K562 (cell line): Measurements from ENCODE around the gene CDC26. TPM values are rescaled to one million over a fixed set of nuclear protein-coding genes. Genes with fewer than 3 reads are reported as not detected.

Experiments
- CBFA2T2 ChIP-seq: fragments of 450-650 bp; conservative IDR thresholded peaks from 2 replicates; pipeline ENCODE4 v1.6.1; 2017; ENCODE audit warnings: mild to moderate bottlenecking
- FOXK1 ChIP-seq: sonication (generic); formaldehyde crosslinking; IDR thresholded peaks from 2 replicates; pipeline ENCODE4 v1.8.0; 2022; ENCODE audit warnings: missing genetic modification reagents, mild to moderate bottlenecking, borderline replicate concordance
- SLC30A9 ChIP-seq: fragments of 250-450 bp; sonication (Bioruptor Pico); IDR thresholded peaks from 2 replicates; pipeline ENCODE4 v1.8.0; 2022; ENCODE audit warnings: mild to moderate bottlenecking, moderate library complexity
- SMARCA4 ChIP-seq: fragments of 450-650 bp; IDR thresholded peaks from 2 replicates; pipeline ENCODE4 v1.6.1; 2016
- SRSF7 ChIP-seq: fragments of 200-400 bp; formaldehyde crosslinking; optimal IDR thresholded peaks from 2 replicates; pipeline ENCODE3; 2017; ENCODE audit warnings: mild to moderate bottlenecking, low read depth, low read length
- TAL1 ChIP-seq: fragments of 450-650 bp; IDR thresholded peaks from 2 replicates; pipeline ENCODE4 v1.6.1; 2016; ENCODE audit warnings: mild to moderate bottlenecking
- ZKSCAN8 ChIP-seq: fragments of 200-800 bp; sonication (Bioruptor generic); IDR thresholded peaks from 2 replicates; pipeline ENCODE4 v1.6.1; 2016; ENCODE audit warnings: missing genetic modification characterization, missing compliant biosample characterization
- ZNF224 ChIP-seq: sonication (generic); formaldehyde crosslinking; IDR thresholded peaks from 2 replicates; pipeline ENCODE4 v1.8.0; 2022; ENCODE audit warnings: mild to moderate bottlenecking, missing genetic modification reagents
- polyA plus RNA-seq, 8 experiments: library from polyadenylated mRNA; depleted of rRNA in 4 of 8; stranded (reverse) in 5 of 8; unstranded in 3 of 8; fragments of >200 nt; fragmentation: Nextera tagmentation in 2 of 8; fragmentation: Illumina TruSeq in 1 of 8; extraction: Ambion mirVana in 2 of 8; extraction: Trizol in 1 of 8; gene quantifications; 2 replicates each; pipeline versions ENCODE4 v1.2.1 to v1.2.3, GENCODE V29; 2011 to 2014; ENCODE audit warnings: inconsistent platforms in 1 of 8, missing spikeins in 1 of 8
- total RNA-seq, 7 experiments: library from RNA; depleted of rRNA in 6 of 7; stranded (reverse); fragments of >200 nt in 6 of 7; fragmentation: Illumina TruSeq in 2 of 7; extraction: Trizol in 2 of 7; gene quantifications; 2 replicates each; pipeline versions ENCODE4 v1.2.1 to v1.2.3, GENCODE V29; 2011 to 2021; ENCODE audit warnings: low replicate concordance in 1 of 7
- TF ChIP-seq, protein P1 (sequence below), 3 experiments: IDR thresholded peaks in 2 of 3; conservative IDR thresholded peaks in 1 of 3; 2 replicates each; pipeline ENCODE4 v1.5.1; 2011 to 2012; ENCODE audit warnings: low read length in 3 of 3, mild to moderate bottlenecking in 3 of 3, control low read depth in 2 of 3, improper control_type of control experiment in 1 of 3, inconsistent platforms in 1 of 3, low read depth in 1 of 3, mixed read lengths in 1 of 3, moderate library complexity in 1 of 3; ENCODE audit not compliant: insufficient read depth in 2 of 3
- TF ChIP-seq, protein P2 (sequence below): sonication (generic); formaldehyde crosslinking; IDR thresholded peaks from 2 replicates; pipeline ENCODE4 v1.8.0; 2022; ENCODE audit warnings: missing genetic modification reagents, mild to moderate bottlenecking, moderate library complexity, borderline replicate concordance
- TF ChIP-seq, protein P3 (sequence below), 2 experiments: fragments of 450-650 bp; formaldehyde crosslinking in 1 of 2; IDR thresholded peaks; 2 replicates each; pipeline versions ENCODE4 v1.4.0 to v1.6.1; 2014 to 2020; ENCODE audit warnings: mild to moderate bottlenecking in 2 of 2, borderline replicate concordance in 1 of 2, low read depth in 1 of 2
- TF ChIP-seq, protein P4 (sequence below): sonication (generic); formaldehyde crosslinking; IDR thresholded peaks from 2 replicates; pipeline ENCODE4 v1.8.1; 2023; ENCODE audit warnings: mild to moderate bottlenecking, missing genetic modification reagents
- TF ChIP-seq, protein P5 (sequence below): fragments of 450-650 bp; conservative IDR thresholded peaks from 2 replicates; pipeline ENCODE4 v1.6.1; 2016; ENCODE audit warnings: missing genetic modification characterization, low read depth, mild to moderate bottlenecking, missing compliant biosample characterization, moderate library complexity

CDC26 gene
- total and polyA plus RNA-seq, 9 of the 15 experiments (the other 6 are each of a cell fraction or from before 2014, with no cell fraction given): 33.0 to 147 (median 60.0) TPM

DNA sequence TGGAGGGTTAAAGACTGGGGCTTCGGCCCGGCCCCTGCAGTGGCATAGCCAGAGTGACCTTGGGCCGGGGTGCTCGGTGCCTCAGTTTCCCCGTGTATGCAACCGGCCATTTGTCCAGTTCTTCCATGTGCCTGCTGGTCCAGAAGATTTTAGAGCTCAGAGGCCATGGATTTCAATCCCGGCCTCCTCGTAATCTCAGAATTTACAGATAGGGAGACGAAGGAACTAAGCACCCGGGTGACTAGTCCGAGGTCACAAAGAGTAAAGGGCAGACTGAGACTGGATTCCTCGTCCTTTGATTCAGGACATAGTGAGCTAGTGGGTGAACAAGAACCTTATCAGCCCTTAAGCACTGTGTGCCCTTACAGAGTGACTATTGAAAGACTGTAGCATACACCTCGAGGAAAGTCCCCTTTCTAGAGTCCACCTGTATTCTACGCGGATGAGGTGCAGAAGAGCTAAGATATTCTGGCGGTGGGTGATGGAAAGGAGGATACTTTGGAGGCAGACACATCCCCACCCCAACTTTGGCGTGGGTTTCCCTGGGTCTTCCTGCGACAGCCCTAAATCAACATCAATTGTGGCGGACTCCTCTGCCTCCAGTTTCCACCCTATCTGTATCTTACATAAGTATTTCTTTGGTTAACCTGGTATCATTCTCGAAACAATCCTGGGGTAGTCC, 53.4 kb downstream of the CDC26 start (continued):
- TF ChIP-seq, protein P1, sequence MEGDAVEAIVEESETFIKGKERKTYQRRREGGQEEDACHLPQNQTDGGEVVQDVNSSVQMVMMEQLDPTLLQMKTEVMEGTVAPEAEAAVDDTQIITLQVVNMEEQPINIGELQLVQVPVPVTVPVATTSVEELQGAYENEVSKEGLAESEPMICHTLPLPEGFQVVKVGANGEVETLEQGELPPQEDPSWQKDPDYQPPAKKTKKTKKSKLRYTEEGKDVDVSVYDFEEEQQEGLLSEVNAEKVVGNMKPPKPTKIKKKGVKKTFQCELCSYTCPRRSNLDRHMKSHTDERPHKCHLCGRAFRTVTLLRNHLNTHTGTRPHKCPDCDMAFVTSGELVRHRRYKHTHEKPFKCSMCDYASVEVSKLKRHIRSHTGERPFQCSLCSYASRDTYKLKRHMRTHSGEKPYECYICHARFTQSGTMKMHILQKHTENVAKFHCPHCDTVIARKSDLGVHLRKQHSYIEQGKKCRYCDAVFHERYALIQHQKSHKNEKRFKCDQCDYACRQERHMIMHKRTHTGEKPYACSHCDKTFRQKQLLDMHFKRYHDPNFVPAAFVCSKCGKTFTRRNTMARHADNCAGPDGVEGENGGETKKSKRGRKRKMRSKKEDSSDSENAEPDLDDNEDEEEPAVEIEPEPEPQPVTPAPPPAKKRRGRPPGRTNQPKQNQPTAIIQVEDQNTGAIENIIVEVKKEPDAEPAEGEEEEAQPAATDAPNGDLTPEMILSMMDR (IDR thresholded peaks at IDR 0.05 in 2 of 3, conservative IDR thresholded peaks at IDR 0.05 in 1 of 3; ENCODE audit: insufficient read depth in 2 of 3, low read depth in 1 of 3, low read length in 3 of 3): no peak
- TF ChIP-seq SRSF7: no peak
- TF ChIP-seq, protein P2, sequence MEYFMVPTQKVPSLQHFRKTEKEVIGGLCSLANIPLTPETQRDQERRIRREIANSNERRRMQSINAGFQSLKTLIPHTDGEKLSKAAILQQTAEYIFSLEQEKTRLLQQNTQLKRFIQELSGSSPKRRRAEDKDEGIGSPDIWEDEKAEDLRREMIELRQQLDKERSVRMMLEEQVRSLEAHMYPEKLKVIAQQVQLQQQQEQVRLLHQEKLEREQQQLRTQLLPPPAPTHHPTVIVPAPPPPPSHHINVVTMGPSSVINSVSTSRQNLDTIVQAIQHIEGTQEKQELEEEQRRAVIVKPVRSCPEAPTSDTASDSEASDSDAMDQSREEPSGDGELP: no peak
- TF ChIP-seq CBFA2T2: peak; percentile 68
- TF ChIP-seq, protein P3, sequence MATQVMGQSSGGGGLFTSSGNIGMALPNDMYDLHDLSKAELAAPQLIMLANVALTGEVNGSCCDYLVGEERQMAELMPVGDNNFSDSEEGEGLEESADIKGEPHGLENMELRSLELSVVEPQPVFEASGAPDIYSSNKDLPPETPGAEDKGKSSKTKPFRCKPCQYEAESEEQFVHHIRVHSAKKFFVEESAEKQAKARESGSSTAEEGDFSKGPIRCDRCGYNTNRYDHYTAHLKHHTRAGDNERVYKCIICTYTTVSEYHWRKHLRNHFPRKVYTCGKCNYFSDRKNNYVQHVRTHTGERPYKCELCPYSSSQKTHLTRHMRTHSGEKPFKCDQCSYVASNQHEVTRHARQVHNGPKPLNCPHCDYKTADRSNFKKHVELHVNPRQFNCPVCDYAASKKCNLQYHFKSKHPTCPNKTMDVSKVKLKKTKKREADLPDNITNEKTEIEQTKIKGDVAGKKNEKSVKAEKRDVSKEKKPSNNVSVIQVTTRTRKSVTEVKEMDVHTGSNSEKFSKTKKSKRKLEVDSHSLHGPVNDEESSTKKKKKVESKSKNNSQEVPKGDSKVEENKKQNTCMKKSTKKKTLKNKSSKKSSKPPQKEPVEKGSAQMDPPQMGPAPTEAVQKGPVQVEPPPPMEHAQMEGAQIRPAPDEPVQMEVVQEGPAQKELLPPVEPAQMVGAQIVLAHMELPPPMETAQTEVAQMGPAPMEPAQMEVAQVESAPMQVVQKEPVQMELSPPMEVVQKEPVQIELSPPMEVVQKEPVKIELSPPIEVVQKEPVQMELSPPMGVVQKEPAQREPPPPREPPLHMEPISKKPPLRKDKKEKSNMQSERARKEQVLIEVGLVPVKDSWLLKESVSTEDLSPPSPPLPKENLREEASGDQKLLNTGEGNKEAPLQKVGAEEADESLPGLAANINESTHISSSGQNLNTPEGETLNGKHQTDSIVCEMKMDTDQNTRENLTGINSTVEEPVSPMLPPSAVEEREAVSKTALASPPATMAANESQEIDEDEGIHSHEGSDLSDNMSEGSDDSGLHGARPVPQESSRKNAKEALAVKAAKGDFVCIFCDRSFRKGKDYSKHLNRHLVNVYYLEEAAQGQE (IDR thresholded peaks at IDR 0.05; ENCODE audit: borderline replicate concordance): no peak
- TF ChIP-seq, protein P3 (CRISPR knock-in tag; IDR thresholded peaks at IDR 0.05; ENCODE audit: low read depth): no peak
- 0 out of 2 replicates have a peak, but pooled peaks have one; percentile 10 for TF ChIP-seq FOXK1 (CRISPR knock-in tag)
- TF ChIP-seq, protein P4, sequence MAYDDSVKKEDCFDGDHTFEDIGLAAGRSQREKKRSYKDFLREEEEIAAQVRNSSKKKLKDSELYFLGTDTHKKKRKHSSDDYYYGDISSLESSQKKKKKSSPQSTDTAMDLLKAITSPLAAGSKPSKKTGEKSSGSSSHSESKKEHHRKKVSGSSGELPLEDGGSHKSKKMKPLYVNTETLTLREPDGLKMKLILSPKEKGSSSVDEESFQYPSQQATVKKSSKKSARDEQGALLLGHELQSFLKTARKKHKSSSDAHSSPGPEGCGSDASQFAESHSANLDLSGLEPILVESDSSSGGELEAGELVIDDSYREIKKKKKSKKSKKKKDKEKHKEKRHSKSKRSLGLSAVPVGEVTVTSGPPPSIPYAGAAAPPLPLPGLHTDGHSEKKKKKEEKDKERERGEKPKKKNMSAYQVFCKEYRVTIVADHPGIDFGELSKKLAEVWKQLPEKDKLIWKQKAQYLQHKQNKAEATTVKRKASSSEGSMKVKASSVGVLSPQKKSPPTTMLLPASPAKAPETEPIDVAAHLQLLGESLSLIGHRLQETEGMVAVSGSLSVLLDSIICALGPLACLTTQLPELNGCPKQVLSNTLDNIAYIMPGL: peak; percentile 67; the same call in 1 of the 2 replicates
- TF ChIP-seq SLC30A9 (CRISPR knock-in tag): no peak
- no peak for TF ChIP-seq ZKSCAN8 (CRISPR knock-in tag)
- peak; percentile 66 for TF ChIP-seq TAL1
- TF ChIP-seq ZNF224 (CRISPR knock-in tag): no peak
- peak; percentile 19; the same call in 1 of the 2 replicates for TF ChIP-seq SMARCA4
- TF ChIP-seq, protein P5, sequence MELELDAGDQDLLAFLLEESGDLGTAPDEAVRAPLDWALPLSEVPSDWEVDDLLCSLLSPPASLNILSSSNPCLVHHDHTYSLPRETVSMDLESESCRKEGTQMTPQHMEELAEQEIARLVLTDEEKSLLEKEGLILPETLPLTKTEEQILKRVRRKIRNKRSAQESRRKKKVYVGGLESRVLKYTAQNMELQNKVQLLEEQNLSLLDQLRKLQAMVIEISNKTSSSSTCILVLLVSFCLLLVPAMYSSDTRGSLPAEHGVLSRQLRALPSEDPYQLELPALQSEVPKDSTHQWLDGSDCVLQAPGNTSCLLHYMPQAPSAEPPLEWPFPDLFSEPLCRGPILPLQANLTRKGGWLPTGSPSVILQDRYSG (tag): no peak
